ENCODE results near the gene LRWD1.

DNA sequence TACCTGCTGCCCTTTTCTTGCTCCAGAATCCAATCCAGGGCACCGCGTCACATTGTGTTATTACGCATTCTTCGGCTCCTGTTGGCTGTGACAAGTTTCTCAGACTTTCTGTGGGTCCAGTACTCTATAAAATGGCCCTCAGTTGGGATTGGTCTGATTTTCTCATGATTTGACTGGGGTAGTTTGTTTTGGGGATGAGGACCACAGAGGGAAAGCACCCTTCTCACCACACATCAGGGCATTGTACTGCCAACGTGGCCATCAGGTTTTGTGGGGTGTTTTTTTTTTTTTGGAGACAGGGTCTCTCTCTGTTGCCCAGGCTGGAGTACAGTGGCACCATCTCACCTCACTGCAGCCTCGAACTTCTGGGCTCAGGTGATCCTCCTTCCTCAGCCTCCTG is 48.4 kb upstream of the LRWD1 start:
- TF ChIP-seq POLR2AphosphoS5 (IDR thresholded peaks at IDR 0.05; ENCODE audit: low read depth, low read length) (no peak), TAF1 (IDR thresholded peaks at IDR 0.05; ENCODE audit: borderline replicate concordance, insufficient read depth, low read length) (no peak), FOXP2 (optimal IDR thresholded peaks at IDR 0.05; ENCODE audit: borderline replicate concordance, extremely low read depth, extremely low read length, insufficient read depth) (no peak), SIN3A (IDR thresholded peaks at IDR 0.05; ENCODE audit: borderline replicate concordance, insufficient read depth, low read length) (no peak)
- TF ChIP-seq, protein P1, sequence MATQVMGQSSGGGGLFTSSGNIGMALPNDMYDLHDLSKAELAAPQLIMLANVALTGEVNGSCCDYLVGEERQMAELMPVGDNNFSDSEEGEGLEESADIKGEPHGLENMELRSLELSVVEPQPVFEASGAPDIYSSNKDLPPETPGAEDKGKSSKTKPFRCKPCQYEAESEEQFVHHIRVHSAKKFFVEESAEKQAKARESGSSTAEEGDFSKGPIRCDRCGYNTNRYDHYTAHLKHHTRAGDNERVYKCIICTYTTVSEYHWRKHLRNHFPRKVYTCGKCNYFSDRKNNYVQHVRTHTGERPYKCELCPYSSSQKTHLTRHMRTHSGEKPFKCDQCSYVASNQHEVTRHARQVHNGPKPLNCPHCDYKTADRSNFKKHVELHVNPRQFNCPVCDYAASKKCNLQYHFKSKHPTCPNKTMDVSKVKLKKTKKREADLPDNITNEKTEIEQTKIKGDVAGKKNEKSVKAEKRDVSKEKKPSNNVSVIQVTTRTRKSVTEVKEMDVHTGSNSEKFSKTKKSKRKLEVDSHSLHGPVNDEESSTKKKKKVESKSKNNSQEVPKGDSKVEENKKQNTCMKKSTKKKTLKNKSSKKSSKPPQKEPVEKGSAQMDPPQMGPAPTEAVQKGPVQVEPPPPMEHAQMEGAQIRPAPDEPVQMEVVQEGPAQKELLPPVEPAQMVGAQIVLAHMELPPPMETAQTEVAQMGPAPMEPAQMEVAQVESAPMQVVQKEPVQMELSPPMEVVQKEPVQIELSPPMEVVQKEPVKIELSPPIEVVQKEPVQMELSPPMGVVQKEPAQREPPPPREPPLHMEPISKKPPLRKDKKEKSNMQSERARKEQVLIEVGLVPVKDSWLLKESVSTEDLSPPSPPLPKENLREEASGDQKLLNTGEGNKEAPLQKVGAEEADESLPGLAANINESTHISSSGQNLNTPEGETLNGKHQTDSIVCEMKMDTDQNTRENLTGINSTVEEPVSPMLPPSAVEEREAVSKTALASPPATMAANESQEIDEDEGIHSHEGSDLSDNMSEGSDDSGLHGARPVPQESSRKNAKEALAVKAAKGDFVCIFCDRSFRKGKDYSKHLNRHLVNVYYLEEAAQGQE (IDR thresholded peaks at IDR 0.05; ENCODE audit: insufficient read depth in 1 of 2, low read depth in 2 of 2, low read length in 2 of 2) = no peak
